ENCODE results near the gene RSPH6A. TPM values are rescaled to one million over a fixed set of nuclear protein-coding genes. Genes with fewer than 3 reads are reported as not detected.

The RSPH6A gene
- total RNA-seq, 1 donor from 2014 or later = not detected

DNA sequence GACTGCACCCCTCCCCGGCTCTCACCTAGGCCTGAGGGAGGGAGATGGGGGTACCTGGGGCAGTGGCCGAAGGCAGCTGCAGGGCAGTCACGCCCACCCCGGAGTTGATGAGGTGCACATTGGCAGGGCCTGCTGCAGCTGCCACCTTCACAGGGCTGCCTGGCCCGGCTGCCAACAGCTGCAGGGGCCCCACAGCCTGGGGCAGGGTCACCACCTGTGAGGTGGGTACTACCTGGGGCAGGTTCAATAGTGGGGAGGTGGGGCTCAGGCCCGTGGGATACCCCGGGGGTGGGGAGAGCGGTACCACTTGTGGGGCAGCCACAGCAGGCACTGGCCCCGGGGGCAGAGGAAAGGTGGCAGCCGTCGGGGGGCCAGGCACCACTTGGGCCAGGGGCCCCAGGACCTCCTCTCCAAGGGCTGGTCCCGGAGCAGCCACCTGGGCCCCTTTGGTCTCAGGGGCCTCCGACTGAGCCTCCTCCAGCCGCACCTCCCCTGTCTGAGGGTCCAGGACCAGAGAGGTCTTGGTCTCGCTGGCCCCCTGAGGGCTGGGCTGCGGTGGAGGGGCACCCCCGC, 48.7 kb downstream of the RSPH6A start:
- Histone ChIP-seq H3K4me3 (ENCODE audit: low read depth, low read length) (peak overlapping the region; percentile 81), H3K36me3 (ENCODE audit: control insufficient read depth, insufficient read depth, low read length) (no peaks in the 10 kb centered on the region), H3K27me3 (ENCODE audit: control insufficient read depth, insufficient read depth, low read length) (peaks cover 7% of the 10 kb centered on the region)
- no peak for DNase-seq (ENCODE audit: low read depth)
- TF ChIP-seq, protein P1, sequence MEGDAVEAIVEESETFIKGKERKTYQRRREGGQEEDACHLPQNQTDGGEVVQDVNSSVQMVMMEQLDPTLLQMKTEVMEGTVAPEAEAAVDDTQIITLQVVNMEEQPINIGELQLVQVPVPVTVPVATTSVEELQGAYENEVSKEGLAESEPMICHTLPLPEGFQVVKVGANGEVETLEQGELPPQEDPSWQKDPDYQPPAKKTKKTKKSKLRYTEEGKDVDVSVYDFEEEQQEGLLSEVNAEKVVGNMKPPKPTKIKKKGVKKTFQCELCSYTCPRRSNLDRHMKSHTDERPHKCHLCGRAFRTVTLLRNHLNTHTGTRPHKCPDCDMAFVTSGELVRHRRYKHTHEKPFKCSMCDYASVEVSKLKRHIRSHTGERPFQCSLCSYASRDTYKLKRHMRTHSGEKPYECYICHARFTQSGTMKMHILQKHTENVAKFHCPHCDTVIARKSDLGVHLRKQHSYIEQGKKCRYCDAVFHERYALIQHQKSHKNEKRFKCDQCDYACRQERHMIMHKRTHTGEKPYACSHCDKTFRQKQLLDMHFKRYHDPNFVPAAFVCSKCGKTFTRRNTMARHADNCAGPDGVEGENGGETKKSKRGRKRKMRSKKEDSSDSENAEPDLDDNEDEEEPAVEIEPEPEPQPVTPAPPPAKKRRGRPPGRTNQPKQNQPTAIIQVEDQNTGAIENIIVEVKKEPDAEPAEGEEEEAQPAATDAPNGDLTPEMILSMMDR (IDR thresholded peaks at IDR 0.05; ENCODE audit: insufficient read depth, low read length, poor library complexity, severe bottlenecking) = no peak

GRCh38 chr19:45765702-45766295, 49.3 kb downstream of the RSPH6A start:
- Histone ChIP-seq H3K27me3 (ENCODE audit: control insufficient read depth, insufficient read depth, low read length) (peaks cover 7% of the 10 kb centered on the region), H3K36me3 (ENCODE audit: control insufficient read depth, insufficient read depth, low read length) (no peaks in the 10 kb centered on the region), H3K4me3 (ENCODE audit: low read depth, low read length) (no peak overlapping the region)
- DNase-seq (ENCODE audit: low read depth) = no peak
- TF ChIP-seq, protein P1 (IDR thresholded peaks at IDR 0.05; ENCODE audit: insufficient read depth, low read length, poor library complexity, severe bottlenecking) = no peak

DNA sequence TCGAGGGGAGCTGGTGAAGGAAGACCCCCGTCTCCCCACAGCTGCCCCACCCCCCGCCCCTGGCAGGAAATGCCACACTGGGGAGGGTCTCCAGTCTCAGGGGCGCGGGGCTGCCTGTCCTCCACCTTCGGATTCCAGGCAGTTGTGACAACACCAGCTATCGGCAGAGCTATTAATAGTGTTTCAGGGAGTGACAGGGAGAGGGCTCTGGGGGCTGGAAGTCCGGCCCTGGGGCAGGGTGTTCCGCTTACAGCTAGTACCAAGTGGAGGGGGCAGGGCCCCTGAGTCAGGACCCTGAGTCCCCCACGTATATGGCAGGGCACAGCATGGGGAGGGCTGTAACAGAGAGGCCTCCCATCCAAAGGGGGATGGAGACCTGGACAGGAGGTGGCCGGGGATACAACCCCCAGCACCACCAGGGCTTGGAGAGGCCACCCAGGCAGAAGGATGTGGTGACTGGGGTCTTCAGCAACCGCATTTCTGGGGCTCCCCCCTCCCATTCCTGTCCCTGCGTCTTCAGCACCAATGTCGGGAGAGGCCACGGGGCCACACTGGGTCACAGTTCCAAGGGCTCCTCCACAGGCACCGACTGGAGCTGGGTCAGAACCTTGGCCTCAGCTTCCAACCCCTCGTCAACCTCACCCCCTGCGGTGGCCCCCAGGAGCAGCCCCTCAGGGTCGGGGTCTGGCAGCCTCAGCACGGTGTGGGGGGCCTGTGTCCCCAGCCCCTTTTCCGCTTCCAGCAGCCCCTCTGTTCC, 50.0 kb downstream of the RSPH6A start:
- TF ChIP-seq, protein P1 (IDR thresholded peaks at IDR 0.05; ENCODE audit: insufficient read depth, low read length, poor library complexity, severe bottlenecking) = no peak
- DNase-seq (ENCODE audit: low read depth) = no peak
- H3K36me3 ChIP-seq (ENCODE audit: control insufficient read depth, insufficient read depth, low read length) = no peaks in the 10 kb centered on the region
- H3K27me3 ChIP-seq (ENCODE audit: control insufficient read depth, insufficient read depth, low read length) = peaks cover 7% of the 10 kb centered on the region
- no peak overlapping the region for H3K4me3 ChIP-seq (ENCODE audit: low read depth, low read length)

DNA sequence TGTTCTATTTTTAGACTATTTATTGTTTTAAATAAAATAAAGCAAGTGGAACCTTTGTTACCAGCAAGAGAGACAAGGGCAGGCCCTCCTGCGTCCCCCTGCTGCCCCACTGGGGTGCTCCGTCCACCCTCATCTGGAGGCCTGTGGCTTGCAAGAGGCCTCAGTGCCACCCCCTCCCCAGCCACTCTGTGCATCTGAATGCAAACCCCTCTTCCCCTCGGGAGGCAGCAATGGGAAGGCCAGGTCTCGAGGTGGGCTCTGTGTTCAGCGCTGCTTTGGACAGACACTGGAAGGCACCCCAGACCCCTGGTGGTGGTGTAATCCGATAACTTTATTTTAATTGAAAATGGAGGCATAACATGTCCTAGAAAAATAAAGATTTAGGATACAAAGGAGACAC, 50.6 kb downstream of the RSPH6A start:
- H3K27me3 ChIP-seq (ENCODE audit: control insufficient read depth, insufficient read depth, low read length) = peaks cover 7% of the 10 kb centered on the region
- DNase-seq (ENCODE audit: low read depth) = no peak
- TF ChIP-seq, protein P1 (IDR thresholded peaks at IDR 0.05; ENCODE audit: insufficient read depth, low read length, poor library complexity, severe bottlenecking) = no peak
- H3K4me3 ChIP-seq (ENCODE audit: low read depth, low read length) = no peak overlapping the region
- no peaks in the 10 kb centered on the region for H3K36me3 ChIP-seq (ENCODE audit: control insufficient read depth, insufficient read depth, low read length)

- Histone ChIP-seq H3K27me3 (ENCODE audit: control insufficient read depth, insufficient read depth, low read length) (peaks cover 7% of the 10 kb centered on the region), H3K36me3 (ENCODE audit: control insufficient read depth, insufficient read depth, low read length) (no peaks in the 10 kb centered on the region), H3K4me3 (ENCODE audit: low read depth, low read length) (no peak overlapping the region)
- TF ChIP-seq, protein P1 (IDR thresholded peaks at IDR 0.05; ENCODE audit: insufficient read depth, low read length, poor library complexity, severe bottlenecking) = no peak
- no peak for DNase-seq (ENCODE audit: low read depth)
Observed at GRCh38 chr19:45763691-45764294, 51.3 kb downstream of the RSPH6A start.
